ENCODE measurements around the gene MFAP4. TPM values are rescaled to one million over a fixed set of nuclear protein-coding genes. Genes with fewer than 3 reads are reported as not detected.

The MFAP4 gene
- total and polyA plus RNA-seq, 9 donors = 46.5 to 380 (median 179) TPM

DNA sequence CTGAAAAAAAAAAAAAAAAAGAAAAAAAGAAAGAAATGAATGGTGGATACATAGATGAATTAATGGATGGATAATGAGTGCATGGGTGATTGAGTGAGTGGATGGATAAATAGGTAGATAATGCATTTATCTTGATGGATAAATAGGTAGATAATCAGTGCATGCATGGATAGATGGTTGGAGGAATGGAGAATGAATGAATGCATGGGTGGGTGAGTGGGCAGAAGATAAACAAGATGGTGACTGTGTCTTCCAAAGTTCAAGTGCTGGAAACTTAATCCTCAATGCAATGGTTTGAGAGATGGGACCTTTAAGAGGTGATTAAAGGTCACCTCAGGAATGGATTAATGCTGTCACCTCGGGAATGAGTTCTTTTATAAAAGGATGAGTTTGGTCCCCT lies 17.3 kb upstream of the MFAP4 start:
- Histone ChIP-seq H3K36me3 (no peaks in the 10 kb centered on the region), H3K4me1 (ENCODE audit: insufficient read depth) (peaks cover 3% of the 10 kb centered on the region), H3K4me3 (no peak overlapping the region), H3K9me3 (no peaks in the 10 kb centered on the region), H3K27ac (no peak overlapping the region), H3K27me3 (no peaks in the 10 kb centered on the region)
- 72 to 84% (median 75%) methylated on average over 1 of the region's 1 CpG for WGBS, 3 donors
- intact Hi-C loops (cut with DNase I) = no loop called here
- TF ChIP-seq EP300 (IDR thresholded peaks at IDR 0.05) = no peak
- TF ChIP-seq POLR2A (IDR thresholded peaks at IDR 0.05) = no peak
- DNase-seq = no peak

DNA sequence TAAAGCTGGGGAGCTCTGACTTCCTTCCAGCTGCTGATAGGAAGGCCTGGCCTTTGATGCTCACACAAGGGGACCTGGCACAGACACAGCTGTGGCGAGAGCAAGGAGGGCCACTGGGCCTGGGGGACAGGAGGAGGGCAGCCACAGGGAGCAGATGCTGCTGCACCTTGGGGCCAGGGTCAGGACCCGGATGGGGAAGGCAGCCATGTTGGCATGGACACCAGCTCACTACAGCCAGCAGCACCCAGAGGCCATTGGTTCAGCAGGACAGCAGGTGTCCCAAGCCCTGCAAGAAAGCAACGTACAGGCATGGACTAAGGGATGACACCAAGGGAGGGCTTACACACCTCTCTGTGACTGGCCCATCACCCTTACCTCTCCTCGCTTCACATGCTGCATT lies 16.0 kb upstream of the MFAP4 start:
- no peak for DNase-seq
- no peaks in the 10 kb centered on the region for H3K36me3 ChIP-seq
- no peaks in the 10 kb centered on the region for H3K27me3 ChIP-seq
- H3K9me3 ChIP-seq = no peaks in the 10 kb centered on the region
- intact Hi-C loops (cut with DNase I) = no loop called here
- 90 to 96% (median 93%) methylated on average over 4 of the region's 4 CpGs for WGBS, 3 donors
- no peak for TF ChIP-seq EP300 (IDR thresholded peaks at IDR 0.05)
- no peak for TF ChIP-seq POLR2A (IDR thresholded peaks at IDR 0.05)
- TF ChIP-seq, protein P1, sequence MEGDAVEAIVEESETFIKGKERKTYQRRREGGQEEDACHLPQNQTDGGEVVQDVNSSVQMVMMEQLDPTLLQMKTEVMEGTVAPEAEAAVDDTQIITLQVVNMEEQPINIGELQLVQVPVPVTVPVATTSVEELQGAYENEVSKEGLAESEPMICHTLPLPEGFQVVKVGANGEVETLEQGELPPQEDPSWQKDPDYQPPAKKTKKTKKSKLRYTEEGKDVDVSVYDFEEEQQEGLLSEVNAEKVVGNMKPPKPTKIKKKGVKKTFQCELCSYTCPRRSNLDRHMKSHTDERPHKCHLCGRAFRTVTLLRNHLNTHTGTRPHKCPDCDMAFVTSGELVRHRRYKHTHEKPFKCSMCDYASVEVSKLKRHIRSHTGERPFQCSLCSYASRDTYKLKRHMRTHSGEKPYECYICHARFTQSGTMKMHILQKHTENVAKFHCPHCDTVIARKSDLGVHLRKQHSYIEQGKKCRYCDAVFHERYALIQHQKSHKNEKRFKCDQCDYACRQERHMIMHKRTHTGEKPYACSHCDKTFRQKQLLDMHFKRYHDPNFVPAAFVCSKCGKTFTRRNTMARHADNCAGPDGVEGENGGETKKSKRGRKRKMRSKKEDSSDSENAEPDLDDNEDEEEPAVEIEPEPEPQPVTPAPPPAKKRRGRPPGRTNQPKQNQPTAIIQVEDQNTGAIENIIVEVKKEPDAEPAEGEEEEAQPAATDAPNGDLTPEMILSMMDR (IDR thresholded peaks at IDR 0.05) = no peak
- peaks cover 4% of the 10 kb centered on the region for H3K4me1 ChIP-seq (ENCODE audit: insufficient read depth)
- no peak overlapping the region for H3K27ac ChIP-seq
- no peak overlapping the region for H3K4me3 ChIP-seq

DNA sequence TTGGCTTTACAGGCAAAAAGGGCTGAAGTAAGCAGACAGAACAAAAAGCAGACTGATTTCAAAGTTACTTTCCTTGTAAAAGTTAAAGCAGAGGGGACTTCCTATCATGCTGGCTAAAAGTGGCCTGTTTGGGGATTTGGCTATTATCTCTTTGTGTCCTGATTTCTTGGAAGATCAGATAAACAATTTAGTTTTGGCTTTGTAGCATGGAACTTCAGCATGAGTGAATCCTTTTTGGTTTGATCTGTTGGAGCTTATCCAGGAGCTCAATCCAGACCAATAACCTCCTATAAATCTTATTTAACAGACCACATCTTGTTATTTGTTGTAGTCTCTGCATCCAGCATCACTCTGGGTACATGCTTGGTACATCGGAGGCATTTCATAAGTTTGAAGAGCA lies 15.2 kb upstream of the MFAP4 start:
- H3K27ac ChIP-seq = no peak overlapping the region
- no peak overlapping the region for H3K4me3 ChIP-seq
- H3K36me3 ChIP-seq = no peaks in the 10 kb centered on the region
- TF ChIP-seq POLR2A (IDR thresholded peaks at IDR 0.05) (no peak), EP300 (IDR thresholded peaks at IDR 0.05) (no peak)
- TF ChIP-seq, protein P1 (IDR thresholded peaks at IDR 0.05) = no peak
- H3K9me3 ChIP-seq = no peaks in the 10 kb centered on the region
- H3K4me1 ChIP-seq (ENCODE audit: insufficient read depth) = peaks cover 4% of the 10 kb centered on the region
- no peak for DNase-seq
- H3K27me3 ChIP-seq = no peaks in the 10 kb centered on the region
- intact Hi-C loops (cut with DNase I) = no loop called here
- WGBS, 3 donors = 77 to 83% (median 81%) methylated on average over 1 of the region's 1 CpG

DNA sequence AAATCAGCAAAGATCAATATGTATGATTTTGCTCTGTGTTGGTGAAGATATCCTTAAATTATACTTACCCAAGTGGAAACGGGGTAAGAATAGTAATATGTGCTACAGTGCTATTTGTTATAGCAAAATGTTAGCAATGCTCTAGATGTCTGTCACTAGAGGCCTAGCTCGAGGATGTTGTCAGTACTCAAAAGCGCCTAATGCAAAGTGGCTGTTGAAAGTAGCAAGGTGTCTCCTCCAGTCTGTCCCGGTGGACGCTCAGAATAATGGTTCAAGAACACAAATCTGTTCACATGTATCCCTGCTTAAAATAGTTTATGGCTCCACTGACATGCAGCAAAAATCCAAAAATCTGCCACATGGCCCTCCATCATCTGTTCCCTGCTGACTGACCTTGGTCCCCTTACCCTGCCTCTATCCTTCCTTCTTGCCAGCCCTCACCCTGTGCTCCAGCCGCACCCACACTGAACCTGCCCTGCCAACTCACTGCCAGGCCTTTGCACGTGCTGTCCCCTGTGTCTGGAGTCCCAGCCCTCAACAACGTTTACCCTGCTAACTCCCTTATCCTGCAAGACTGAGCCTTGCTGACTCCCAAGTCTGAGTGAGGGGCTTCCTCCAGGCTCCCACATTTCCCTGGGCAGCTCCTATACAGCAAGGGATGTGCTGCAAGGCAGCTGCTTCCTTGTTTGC lies 14.5 kb upstream of the MFAP4 start:
- intact Hi-C loops (cut with DNase I) = no loop called here
- TF ChIP-seq EP300 (IDR thresholded peaks at IDR 0.05) (no peak), POLR2A (IDR thresholded peaks at IDR 0.05) (no peak)
- TF ChIP-seq, protein P1 (IDR thresholded peaks at IDR 0.05) = no peak
- H3K9me3 ChIP-seq = no peaks in the 10 kb centered on the region
- 85 to 88% (median 85%) methylated on average over 8 of the region's 8 CpGs for WGBS, 3 donors
- peaks cover 4% of the 10 kb centered on the region for H3K4me1 ChIP-seq (ENCODE audit: insufficient read depth)
- no peak overlapping the region for H3K4me3 ChIP-seq
- no peaks in the 10 kb centered on the region for H3K27me3 ChIP-seq
- no peak overlapping the region for H3K27ac ChIP-seq
- H3K36me3 ChIP-seq = no peaks in the 10 kb centered on the region
- no peak for DNase-seq

DNA sequence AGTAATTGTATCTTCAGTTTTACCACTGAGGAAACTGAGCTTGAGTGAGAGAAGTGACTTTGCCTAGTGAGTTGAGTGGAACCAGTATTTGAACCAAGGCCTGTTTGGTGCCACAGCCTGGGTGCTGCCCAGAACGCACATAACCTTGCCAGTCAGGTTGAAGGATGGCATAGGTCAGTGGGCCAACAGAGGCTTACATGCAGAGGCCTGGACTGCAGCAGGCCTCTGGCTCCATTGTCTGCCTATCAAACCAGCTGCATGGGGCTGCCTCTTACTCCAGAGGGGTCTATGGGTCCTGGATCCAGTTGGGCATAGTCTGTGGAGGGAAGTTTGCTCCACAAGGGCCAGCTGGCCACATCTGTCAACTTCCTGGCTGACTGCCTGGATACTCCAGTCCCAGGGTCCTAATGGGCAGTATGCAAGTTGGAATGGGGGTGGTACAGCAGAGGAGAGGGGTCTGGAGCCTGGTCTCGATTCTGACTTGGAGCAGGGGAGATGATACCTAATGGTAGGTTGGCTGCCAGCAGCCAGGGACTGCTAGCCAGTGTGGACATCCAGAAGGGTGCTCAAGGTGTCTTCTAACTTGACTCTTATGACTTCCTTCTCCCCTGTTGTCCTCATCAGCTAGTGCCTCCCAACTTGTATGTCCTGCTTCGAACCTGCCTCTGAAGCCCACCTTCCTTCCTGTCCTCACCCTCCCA lies 12.9 kb upstream of the MFAP4 start:
- TF ChIP-seq, protein P1 (IDR thresholded peaks at IDR 0.05) = no peak
- no peak for TF ChIP-seq POLR2A (IDR thresholded peaks at IDR 0.05)
- TF ChIP-seq EP300 (IDR thresholded peaks at IDR 0.05) = no peak
- H3K4me1 ChIP-seq (ENCODE audit: insufficient read depth) = peaks cover 4% of the 10 kb centered on the region
- no peak overlapping the region for H3K27ac ChIP-seq
- intact Hi-C loops (cut with DNase I) = no loop called here
- no peaks in the 10 kb centered on the region for H3K27me3 ChIP-seq
- no peaks in the 10 kb centered on the region for H3K36me3 ChIP-seq
- H3K4me3 ChIP-seq = no peak overlapping the region
- no peak for DNase-seq
- 61 to 77% (median 62%) methylated on average over 3 of the region's 3 CpGs for WGBS, 3 donors
- H3K9me3 ChIP-seq = no peaks in the 10 kb centered on the region
